ENCODE measurements around the gene OTUD4. TPM values are rescaled to one million over a fixed set of nuclear protein-coding genes. Genes with fewer than 3 reads are reported as not detected.
A peak's percentile ranks its signal among the peaks of the same experiment; 100 is the strongest.

OTUD4 gene
- total and polyA plus RNA-seq, 9 of the 15 experiments (the other 6 are each of a cell fraction or from before 2014, with no cell fraction given), result 4.2 to 29.0 (median 24.8) TPM

GRCh38 chr4:145180298-145181090, at the start of gene OTUD4 (continued):
- no peak for TF ChIP-seq ZNF408 (CRISPR knock-in tag; IDR thresholded peaks at IDR 0.05; ENCODE audit: low read depth)
- no peak for TF ChIP-seq GTF2E2 (tag; IDR thresholded peaks at IDR 0.05)
- no peak for TF ChIP-seq RBM34 (IDR thresholded peaks at IDR 0.05; ENCODE audit: borderline replicate concordance, insufficient read depth, low read length)
- TF ChIP-seq CHD1 (IDR thresholded peaks at IDR 0.05; ENCODE audit: low read length), result no peak
- TF ChIP-seq HMGN3 (IDR thresholded peaks at IDR 0.05; ENCODE audit: borderline replicate concordance, extremely low read depth, insufficient read length, low read depth, low read length), result peak; percentile 86
- TF ChIP-seq, protein P1, sequence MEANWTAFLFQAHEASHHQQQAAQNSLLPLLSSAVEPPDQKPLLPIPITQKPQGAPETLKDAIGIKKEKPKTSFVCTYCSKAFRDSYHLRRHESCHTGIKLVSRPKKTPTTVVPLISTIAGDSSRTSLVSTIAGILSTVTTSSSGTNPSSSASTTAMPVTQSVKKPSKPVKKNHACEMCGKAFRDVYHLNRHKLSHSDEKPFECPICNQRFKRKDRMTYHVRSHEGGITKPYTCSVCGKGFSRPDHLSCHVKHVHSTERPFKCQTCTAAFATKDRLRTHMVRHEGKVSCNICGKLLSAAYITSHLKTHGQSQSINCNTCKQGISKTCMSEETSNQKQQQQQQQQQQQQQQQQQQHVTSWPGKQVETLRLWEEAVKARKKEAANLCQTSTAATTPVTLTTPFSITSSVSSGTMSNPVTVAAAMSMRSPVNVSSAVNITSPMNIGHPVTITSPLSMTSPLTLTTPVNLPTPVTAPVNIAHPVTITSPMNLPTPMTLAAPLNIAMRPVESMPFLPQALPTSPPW (CRISPR knock-in tag; IDR thresholded peaks at IDR 0.05), result peak; percentile 68
- peak; percentile 90 for TF ChIP-seq CXXC5 (CRISPR knock-in tag; IDR thresholded peaks at IDR 0.05)
- no peak for TF ChIP-seq PYGO2 (tag; IDR thresholded peaks at IDR 0.05)
- TF ChIP-seq TAF15 (IDR thresholded peaks at IDR 0.05; ENCODE audit: low read depth, low read length), result no peak
- TF ChIP-seq FOXJ3 (CRISPR knock-in tag; IDR thresholded peaks at IDR 0.05), result no peak
- TF ChIP-seq NEUROD1 (IDR thresholded peaks at IDR 0.05; ENCODE audit: borderline replicate concordance, low read depth, low read length, partially characterized antibody), result peak; percentile 23
- no peak for TF ChIP-seq ZNF282 (CRISPR knock-in tag; IDR thresholded peaks at IDR 0.05)
- TF ChIP-seq YY1 (IDR thresholded peaks at IDR 0.05; ENCODE audit: borderline replicate concordance in 1 of 3, control insufficient read depth in 1 of 3, extremely low read depth in 1 of 3, insufficient read depth in 3 of 3, insufficient read length in 1 of 3, insufficient replicate concordance in 2 of 3, low read depth in 1 of 3, low read length in 2 of 3), result peak in 2 of 3 experiments; percentile 61 to 64
- TF ChIP-seq, protein P2, sequence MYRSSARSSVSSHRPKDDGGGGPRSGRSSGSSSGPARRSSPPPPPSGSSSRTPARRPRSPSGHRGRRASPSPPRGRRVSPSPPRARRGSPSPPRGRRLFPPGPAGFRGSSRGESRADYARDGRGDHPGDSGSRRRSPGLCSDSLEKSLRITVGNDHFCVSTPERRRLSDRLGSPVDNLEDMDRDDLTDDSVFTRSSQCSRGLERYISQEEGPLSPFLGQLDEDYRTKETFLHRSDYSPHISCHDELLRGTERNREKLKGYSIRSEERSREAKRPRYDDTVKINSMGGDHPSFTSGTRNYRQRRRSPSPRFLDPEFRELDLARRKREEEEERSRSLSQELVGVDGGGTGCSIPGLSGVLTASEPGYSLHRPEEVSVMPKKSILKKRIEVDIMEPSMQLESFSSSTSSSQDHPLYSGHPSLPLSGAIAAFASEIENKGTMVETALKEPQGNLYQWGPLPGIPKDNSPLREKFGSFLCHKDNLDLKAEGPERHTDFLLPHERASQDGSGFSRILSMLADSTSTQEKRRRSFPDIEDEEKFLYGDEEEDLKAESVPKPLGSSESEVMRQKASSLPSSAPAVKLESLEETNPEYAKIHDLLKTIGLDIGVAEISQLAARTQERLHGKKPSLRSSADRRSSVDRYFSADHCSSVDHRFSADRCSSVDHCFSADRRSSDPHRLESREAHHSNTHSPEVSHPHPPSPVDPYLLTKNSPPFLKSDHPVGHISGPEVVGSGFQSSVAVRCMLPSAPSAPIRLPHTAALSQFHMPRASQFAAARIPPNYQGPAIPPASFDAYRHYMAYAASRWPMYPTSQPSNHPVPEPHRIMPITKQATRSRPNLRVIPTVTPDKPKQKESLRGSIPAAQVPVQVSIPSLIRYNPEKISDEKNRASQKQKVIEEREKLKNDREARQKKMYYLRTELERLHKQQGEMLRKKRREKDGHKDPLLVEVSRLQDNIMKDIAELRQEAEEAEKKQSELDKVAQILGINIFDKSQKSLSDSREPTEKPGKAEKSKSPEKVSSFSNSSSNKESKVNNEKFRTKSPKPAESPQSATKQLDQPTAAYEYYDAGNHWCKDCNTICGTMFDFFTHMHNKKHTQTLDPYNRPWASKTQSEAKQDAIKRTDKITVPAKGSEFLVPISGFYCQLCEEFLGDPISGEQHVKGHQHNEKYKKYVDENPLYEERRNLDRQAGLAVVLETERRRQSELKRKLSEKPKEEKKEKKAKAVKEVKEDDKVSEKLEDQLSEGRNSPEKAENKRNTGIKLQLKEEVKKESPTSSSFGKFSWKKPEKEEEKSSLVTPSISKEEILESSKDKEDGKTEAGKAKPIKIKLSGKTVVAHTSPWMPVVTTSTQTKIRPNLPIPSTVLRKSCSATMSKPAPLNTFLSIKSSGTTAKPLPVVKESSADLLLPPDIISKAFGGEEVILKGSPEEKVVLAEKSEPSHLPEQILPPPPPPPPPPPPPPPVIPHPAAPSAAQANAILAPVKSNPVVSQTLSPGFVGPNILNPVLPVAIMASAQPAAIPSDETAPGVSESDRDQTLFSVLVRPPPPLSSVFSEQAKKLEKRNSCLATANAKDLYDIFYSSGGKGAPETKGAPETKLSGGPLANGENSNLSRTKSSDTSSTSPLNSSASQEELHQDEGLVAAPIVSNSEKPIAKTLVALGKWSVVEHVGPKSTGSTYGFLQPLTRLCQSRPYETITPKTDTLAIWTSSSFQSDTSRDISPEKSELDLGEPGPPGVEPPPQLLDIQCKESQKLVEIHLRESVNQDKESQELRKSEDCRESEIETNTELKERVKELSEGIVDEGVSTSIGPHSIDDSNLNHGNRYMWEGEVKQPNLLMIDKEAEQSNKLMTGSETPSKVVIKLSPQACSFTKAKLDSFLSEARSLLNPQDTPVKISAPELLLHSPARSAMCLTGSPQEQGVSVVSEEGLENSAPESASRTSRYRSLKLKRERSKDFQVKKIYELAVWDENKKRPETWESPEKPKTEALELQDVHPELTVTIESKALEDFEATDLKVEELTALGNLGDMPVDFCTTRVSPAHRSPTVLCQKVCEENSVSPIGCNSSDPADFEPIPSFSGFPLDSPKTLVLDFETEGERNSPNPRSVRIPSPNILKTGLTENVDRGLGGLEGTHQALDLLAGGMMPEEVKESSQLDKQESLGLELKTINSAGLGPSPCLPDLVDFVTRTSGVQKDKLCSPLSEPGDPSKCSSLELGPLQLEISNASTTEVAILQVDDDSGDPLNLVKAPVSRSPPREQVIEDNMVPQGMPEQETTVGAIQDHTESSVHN (IDR thresholded peaks at IDR 0.05; ENCODE audit: borderline replicate concordance in 1 of 2, low read depth in 1 of 2), result no peak
- no peak for TF ChIP-seq NR4A1 (CRISPR knock-in tag; IDR thresholded peaks at IDR 0.05)
- TF ChIP-seq NR4A1 (tag; IDR thresholded peaks at IDR 0.05), result no peak
- no peak for TF ChIP-seq FOXK1 (CRISPR knock-in tag; IDR thresholded peaks at IDR 0.05; ENCODE audit: borderline replicate concordance)

All from K562 (cell line).